Vagina (tissue), 2 donors: ENCODE results near the gene CD6. TPM values are rescaled to one million over a fixed set of nuclear protein-coding genes. Genes with fewer than 3 reads are reported as not detected.

Experiments
- DNase-seq, 2 donors: peaks; one replicate each; pipeline ENCODE4 v3.0.0-alpha.2; 2017; ENCODE audit errors: extremely low spot score in 2 of 2
- H3K27ac ChIP-seq: fragments of 200-600 bp; sonication (generic); one replicate; pipeline ENCODE4 v1.5.1; 2019
- H3K27me3 ChIP-seq: fragments of 200-600 bp; sonication (generic); one replicate; pipeline ENCODE4 v1.5.1; 2019
- H3K36me3 ChIP-seq, 2 donors: fragments of 200-600 bp; sonication (generic); one replicate each; pipeline ENCODE4 v1.5.1; 2017 to 2019
- H3K4me1 ChIP-seq: fragments of 200-600 bp; sonication (generic); one replicate; pipeline ENCODE4 v1.5.1; 2019
- H3K4me3 ChIP-seq, 2 donors: fragments of 200-600 bp; sonication (generic); 1 replicate in 1 of 2; 2 replicates in 1 of 2; pipeline ENCODE4 v1.5.1; 2016 to 2019
- H3K9me3 ChIP-seq: fragments of 200-600 bp; sonication (generic); one replicate; pipeline ENCODE4 v1.5.1; 2019
- POLR2A ChIP-seq, 2 donors: fragments of 450-650 bp; IDR thresholded peaks; one replicate each; pipeline ENCODE4 v1.6.1; 2017; ENCODE audit warnings: antibody characterized with exemption in 2 of 2, mild to moderate bottlenecking in 2 of 2, moderate library complexity in 2 of 2
- POLR2AphosphoS5 ChIP-seq, 2 donors: sonication (generic); formaldehyde crosslinking; IDR thresholded peaks; one replicate each; pipeline ENCODE4 v1.9.0; 2017; ENCODE audit warnings: antibody characterized with exemption in 2 of 2, mild to moderate bottlenecking in 2 of 2, low read depth in 1 of 2; ENCODE audit not compliant: insufficient read depth in 1 of 2
- intact Hi-C: fragments of 100-400 bp; cut with DNase I; formaldehyde crosslinking; loops from one replicate; pipeline ENCODE4 v1.15.1; 2023
- total RNA-seq: library from RNA; depleted of rRNA; stranded (reverse); fragments of >200 nt; gene quantifications from one replicate; pipeline ENCODE4 v1.2.3, GENCODE V29; 2016
- TF ChIP-seq, protein P1 (sequence below), 3 experiments: fragments of 450-650 bp in 2 of 3; fragments of 200-600 bp in 1 of 3; sonication (generic) in 1 of 3; IDR thresholded peaks; one replicate each; pipeline ENCODE4 v1.5.1; 2017 to 2019; ENCODE audit warnings: antibody characterized with exemption in 3 of 3, mild to moderate bottlenecking in 2 of 3, moderate library complexity in 2 of 3

Gene CD6
- total RNA-seq, 1 donor from 2014 or later: 3.9 TPM

DNA sequence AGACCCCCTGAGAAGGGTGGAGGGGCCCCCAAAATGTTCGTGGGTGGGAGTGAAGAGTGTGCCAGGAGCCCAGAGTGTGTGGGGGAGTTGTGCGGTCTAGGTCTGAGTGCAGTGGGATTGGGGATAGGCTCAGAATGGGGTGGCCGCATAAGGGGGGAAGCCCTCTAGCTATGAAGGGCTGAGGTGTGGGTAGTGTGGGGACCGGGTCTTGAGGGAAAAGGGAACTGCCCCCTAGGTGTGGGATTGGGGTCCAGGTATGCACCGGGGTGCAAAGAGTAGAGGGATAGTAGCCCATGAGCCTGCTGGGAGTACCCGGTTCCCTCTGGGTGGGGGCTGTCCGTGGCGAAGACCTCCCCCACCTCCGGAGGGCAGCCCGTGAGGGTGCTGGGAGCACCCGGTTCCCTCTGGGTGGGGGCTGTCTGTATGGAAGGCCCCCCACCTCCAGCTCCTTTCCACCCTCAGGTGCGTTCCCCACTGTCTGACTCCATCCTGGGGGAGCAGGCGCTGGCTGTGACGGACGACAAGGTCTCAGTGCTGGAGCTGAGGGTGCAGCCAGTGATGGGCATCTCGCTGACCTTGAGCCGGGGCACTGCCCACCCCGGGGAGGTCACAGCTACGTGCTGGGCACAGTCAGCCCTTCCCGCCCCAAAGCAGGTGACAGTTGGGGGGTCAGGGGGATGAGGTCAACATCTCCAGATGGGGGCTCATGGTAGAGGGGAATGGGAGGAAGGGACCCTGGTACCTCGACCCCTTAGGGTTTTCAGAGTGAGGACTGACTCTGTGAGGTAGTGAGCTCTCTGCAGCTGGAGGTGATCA, 36.5 kb upstream of the CD6 start:
- DNase-seq: no peak
- no peaks in the 10 kb centered on the region for H3K4me1 ChIP-seq
- H3K9me3 ChIP-seq: no peaks in the 10 kb centered on the region
- H3K36me3 ChIP-seq: no peaks in the 10 kb centered on the region
- TF ChIP-seq POLR2AphosphoS5 (IDR thresholded peaks at IDR 0.05; ENCODE audit: insufficient read depth in 1 of 2, low read depth in 1 of 2): no peak
- TF ChIP-seq, protein P1, sequence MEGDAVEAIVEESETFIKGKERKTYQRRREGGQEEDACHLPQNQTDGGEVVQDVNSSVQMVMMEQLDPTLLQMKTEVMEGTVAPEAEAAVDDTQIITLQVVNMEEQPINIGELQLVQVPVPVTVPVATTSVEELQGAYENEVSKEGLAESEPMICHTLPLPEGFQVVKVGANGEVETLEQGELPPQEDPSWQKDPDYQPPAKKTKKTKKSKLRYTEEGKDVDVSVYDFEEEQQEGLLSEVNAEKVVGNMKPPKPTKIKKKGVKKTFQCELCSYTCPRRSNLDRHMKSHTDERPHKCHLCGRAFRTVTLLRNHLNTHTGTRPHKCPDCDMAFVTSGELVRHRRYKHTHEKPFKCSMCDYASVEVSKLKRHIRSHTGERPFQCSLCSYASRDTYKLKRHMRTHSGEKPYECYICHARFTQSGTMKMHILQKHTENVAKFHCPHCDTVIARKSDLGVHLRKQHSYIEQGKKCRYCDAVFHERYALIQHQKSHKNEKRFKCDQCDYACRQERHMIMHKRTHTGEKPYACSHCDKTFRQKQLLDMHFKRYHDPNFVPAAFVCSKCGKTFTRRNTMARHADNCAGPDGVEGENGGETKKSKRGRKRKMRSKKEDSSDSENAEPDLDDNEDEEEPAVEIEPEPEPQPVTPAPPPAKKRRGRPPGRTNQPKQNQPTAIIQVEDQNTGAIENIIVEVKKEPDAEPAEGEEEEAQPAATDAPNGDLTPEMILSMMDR (IDR thresholded peaks at IDR 0.05): no peak
- no peak for TF ChIP-seq POLR2A (IDR thresholded peaks at IDR 0.05)
- intact Hi-C loops: no loop called here
- no peak overlapping the region for H3K27ac ChIP-seq
- no peak overlapping the region for H3K4me3 ChIP-seq
- no peaks in the 10 kb centered on the region for H3K27me3 ChIP-seq

DNA sequence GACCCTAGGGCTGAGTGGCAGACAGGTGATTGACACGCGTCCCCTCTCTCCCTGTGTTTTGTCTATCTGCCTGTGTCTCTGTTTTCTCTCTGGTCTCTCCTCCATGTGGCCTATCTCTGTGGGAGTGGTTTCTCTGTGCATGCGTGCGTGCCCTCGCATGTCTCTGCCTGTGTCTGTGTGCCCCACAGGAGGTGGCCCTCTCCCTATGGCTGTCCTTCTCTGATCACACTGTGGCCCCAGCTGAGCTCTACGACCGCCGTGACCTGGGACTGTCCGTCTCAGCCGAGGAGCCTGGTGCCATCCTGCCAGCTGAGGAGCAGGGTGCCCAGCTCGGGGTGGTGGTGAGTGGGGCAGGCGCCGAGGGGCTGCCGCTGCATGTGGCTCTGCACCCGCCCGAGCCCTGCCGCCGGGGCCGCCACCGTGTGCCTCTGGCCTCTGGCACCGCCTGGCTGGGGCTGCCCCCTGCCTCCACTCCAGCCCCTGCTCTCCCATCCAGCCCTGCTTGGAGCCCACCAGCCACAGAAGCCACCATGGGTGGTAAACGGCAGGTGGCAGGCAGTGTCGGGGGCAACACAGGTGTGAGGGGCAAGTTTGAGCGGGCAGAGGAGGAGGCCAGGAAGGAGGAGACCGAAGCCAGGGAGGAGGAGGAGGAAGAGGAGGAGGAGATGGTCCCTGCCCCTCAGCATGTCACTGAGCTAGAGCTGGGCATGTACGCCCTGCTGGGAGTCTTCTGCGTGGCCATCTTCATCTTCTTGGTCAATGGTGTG, 35.6 kb upstream of the CD6 start:
- Histone ChIP-seq H3K27me3 (no peaks in the 10 kb centered on the region), H3K36me3 (peaks cover 0 to 6% of the 10 kb centered on the region in 2 donors), H3K4me1 (no peaks in the 10 kb centered on the region), H3K27ac (no peak overlapping the region), H3K4me3 (no peak overlapping the region), H3K9me3 (no peaks in the 10 kb centered on the region)
- TF ChIP-seq, protein P1 (IDR thresholded peaks at IDR 0.05): no peak
- TF ChIP-seq POLR2A (IDR thresholded peaks at IDR 0.05) (no peak), POLR2AphosphoS5 (IDR thresholded peaks at IDR 0.05; ENCODE audit: insufficient read depth in 1 of 2, low read depth in 1 of 2) (no peak)
- no peak for DNase-seq
- intact Hi-C loops: no loop called here

DNA sequence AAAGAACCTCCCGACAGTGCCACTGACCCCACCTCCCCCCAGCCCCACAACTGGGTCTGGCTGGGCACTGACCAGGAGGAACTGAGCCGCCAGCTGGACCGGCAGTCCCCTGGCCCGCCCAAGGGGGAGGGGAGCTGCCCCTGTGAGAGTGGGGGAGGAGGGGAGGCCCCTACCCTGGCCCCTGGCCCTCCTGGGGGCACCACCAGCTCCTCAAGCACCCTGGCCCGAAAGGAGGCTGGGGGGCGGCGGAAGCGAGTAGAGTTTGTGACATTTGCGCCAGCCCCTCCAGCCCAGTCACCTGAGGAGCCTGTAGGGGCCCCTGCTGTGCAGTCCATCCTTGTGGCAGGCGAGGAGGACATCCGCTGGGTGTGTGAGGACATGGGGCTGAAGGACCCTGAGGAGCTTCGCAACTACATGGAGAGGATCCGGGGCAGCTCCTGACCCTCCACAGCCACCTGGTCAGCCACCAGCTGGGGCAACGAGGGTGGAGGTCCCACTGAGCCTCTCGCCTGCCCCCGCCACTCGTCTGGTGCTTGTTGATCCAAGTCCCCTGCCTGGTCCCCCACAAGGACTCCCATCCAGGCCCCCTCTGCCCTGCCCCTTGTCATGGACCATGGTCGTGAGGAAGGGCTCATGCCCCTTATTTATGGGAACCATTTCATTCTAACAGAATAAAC, 34.9 kb upstream of the CD6 start:
- peaks cover 3% of the 10 kb centered on the region for H3K4me1 ChIP-seq
- intact Hi-C loops: no loop called here
- H3K4me3 ChIP-seq: no peak overlapping the region
- peaks cover 0 to 14% of the 10 kb centered on the region in 2 donors for H3K36me3 ChIP-seq
- no peaks in the 10 kb centered on the region for H3K27me3 ChIP-seq
- TF ChIP-seq POLR2AphosphoS5 (IDR thresholded peaks at IDR 0.05; ENCODE audit: insufficient read depth in 1 of 2, low read depth in 1 of 2) (no peak), POLR2A (IDR thresholded peaks at IDR 0.05) (no peak)
- TF ChIP-seq, protein P1 (IDR thresholded peaks at IDR 0.05): no peak
- no peak overlapping the region for H3K27ac ChIP-seq
- H3K9me3 ChIP-seq: no peaks in the 10 kb centered on the region
- no peak for DNase-seq

DNA sequence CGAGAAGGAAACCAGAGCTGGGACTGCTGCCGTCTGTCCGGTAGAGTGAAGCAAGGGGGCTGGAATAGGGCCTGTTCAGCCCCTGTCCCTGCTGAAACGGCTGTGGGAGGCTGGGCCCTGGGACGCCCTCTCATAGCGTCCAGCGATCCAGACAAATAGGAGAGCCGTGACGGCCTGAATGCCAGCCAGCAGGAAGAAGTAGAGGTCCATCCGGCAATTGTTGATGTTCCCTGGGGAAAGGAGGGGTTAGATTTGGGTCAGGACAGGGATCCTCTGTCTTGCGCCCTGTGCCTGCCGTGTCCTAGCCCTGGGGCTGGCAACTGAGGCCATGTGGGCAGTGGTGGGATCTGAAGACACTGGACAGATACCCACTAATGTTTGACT, 34.3 kb upstream of the CD6 start:
- TF ChIP-seq POLR2A (IDR thresholded peaks at IDR 0.05) (no peak), POLR2AphosphoS5 (IDR thresholded peaks at IDR 0.05; ENCODE audit: insufficient read depth in 1 of 2, low read depth in 1 of 2) (no peak)
- TF ChIP-seq, protein P1 (IDR thresholded peaks at IDR 0.05): no peak
- Histone ChIP-seq H3K9me3 (no peaks in the 10 kb centered on the region), H3K36me3 (peaks cover 0 to 19% of the 10 kb centered on the region in 2 donors), H3K4me1 (peaks cover 7% of the 10 kb centered on the region), H3K4me3 (no peak overlapping the region), H3K27ac (no peak overlapping the region), H3K27me3 (no peaks in the 10 kb centered on the region)
- intact Hi-C loops: no loop called here
- no peak for DNase-seq
